Kidney epithelial cell (primary cell): ENCODE results near the gene IFT43. TPM values are rescaled to one million over a fixed set of nuclear protein-coding genes. Genes with fewer than 3 reads are reported as not detected.
"Not testable (repeated sequence)": the region's sequence is repeated elsewhere in the genome, so short reads cannot be mapped to it uniquely, and the experiment has no call there.

ENCODE experiments used
- DNase-seq: peaks from one replicate; pipeline ENCODE4 v3.0.0-alpha.2; 2010; ENCODE audit warnings: low read depth
- H3K27me3 ChIP-seq: 2 replicates; pipeline ENCODE4 v1.6.0; 2011; ENCODE audit warnings: low read length; ENCODE audit not compliant: control insufficient read depth, insufficient read depth
- H3K36me3 ChIP-seq: 2 replicates; pipeline ENCODE4 v1.5.1; 2011; ENCODE audit warnings: low read length; ENCODE audit not compliant: control insufficient read depth, insufficient read depth
- H3K4me3 ChIP-seq: 2 replicates; pipeline ENCODE4 v1.5.1; 2011; ENCODE audit warnings: low read depth, mild to moderate bottlenecking, control low read depth, low read length
- total RNA-seq: library from RNA; depleted of rRNA; stranded (reverse); fragments of >200 nt; gene quantifications from 2 replicates; pipeline ENCODE4 v1.2.3, GENCODE V29; 2015
- TF ChIP-seq, protein P1 (sequence below): IDR thresholded peaks from 2 replicates; pipeline ENCODE4 v1.5.1; 2011; ENCODE audit warnings: mild to moderate bottlenecking, moderate library complexity, low read length, control low read depth, inconsistent platforms; ENCODE audit not compliant: insufficient read depth, poor library complexity, severe bottlenecking

Gene IFT43
- total RNA-seq, 1 donor from 2014 or later = 48.9 TPM

DNA sequence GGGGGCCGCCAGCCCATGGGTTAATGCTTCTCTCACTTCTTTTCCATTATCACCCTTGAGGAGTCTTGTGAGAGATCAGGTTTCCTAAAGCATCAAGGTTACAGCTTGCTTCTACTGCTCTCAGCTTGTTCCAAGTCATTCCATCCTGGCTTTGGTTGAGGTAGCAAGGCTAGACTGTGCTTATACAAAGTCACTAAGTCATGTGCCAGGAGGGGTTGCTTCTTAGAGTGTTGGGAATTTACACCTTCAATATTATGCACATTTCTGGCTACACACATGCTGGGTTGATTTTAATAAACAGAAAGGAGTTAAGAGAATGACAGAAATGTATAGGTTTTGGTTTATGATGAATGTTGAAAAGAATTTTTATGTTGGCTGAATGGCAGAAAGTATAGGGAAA, 21.8 kb downstream of the IFT43 start:
- Histone ChIP-seq H3K4me3 (no peak overlapping the region), H3K36me3 (peaks cover 3% of the 10 kb centered on the region), H3K27me3 (no peaks in the 10 kb centered on the region)
- DNase-seq = no peak
- TF ChIP-seq, protein P1, sequence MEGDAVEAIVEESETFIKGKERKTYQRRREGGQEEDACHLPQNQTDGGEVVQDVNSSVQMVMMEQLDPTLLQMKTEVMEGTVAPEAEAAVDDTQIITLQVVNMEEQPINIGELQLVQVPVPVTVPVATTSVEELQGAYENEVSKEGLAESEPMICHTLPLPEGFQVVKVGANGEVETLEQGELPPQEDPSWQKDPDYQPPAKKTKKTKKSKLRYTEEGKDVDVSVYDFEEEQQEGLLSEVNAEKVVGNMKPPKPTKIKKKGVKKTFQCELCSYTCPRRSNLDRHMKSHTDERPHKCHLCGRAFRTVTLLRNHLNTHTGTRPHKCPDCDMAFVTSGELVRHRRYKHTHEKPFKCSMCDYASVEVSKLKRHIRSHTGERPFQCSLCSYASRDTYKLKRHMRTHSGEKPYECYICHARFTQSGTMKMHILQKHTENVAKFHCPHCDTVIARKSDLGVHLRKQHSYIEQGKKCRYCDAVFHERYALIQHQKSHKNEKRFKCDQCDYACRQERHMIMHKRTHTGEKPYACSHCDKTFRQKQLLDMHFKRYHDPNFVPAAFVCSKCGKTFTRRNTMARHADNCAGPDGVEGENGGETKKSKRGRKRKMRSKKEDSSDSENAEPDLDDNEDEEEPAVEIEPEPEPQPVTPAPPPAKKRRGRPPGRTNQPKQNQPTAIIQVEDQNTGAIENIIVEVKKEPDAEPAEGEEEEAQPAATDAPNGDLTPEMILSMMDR = no peak

DNA sequence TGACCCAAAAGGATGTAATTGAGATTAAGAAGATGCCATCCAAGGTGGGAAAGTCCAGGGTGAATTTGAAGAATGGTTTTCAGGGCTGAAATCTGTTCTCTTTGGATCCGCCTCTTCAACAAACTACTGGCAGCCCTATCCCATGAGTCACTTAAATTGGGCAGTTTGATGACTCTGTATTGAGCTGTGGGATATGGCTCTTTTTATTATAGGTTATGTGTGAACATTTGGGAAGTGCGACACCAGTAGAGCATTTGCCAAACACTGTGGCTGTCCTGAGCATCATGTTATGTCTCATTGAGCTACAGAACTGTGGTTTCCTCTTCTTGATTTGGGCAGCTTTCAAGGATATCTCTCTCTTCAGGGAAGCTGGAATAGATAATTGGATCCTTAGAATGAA, 22.3 kb downstream of the IFT43 start:
- Histone ChIP-seq H3K36me3 (peaks cover 3% of the 10 kb centered on the region), H3K27me3 (no peaks in the 10 kb centered on the region), H3K4me3 (no peak overlapping the region)
- DNase-seq = no peak
- TF ChIP-seq, protein P1 = no peak

DNA sequence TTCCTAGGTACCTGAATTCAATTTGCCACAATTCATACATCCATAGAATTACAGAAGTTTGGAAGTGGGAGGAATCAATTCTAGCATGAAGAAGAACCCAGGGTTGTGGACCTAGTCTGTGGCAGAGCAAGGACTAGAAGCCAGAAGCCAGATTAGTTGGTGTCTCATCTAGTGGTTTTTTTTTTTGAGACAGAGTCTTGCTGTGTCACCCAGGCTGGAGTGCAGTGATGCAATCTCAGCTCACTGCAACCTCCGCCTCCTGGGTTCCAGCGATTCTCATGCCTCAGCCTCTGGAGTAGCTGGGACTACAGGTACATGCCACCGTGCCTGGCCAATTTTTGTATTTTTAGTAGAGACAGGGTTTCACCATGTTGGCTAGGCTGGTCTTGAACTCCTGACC, 24.1 kb downstream of the IFT43 start:
- H3K27me3 ChIP-seq, H3K36me3 ChIP-seq, H3K4me3 ChIP-seq, DNase-seq: not testable (repeated sequence)

DNA sequence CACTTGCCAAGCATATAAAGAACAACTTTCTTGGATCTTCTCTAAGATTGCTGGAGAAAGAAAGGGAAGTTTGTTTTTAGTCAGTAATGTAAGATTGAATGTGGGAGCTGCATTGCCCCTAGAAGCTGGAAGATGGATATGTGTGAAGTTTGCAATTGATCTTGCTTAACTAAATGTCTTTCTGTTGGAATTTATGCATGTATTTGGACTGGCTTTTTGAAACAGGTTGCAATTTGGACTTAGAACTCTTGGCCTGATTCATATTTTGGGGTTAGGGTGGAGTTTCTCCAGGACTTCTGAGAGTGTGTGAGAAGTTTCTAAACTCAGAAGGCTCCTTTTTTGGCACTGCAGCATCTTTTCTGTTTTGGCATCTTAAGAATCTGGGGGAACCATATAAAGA, 26.4 kb downstream of the IFT43 start:
- DNase-seq = no peak
- Histone ChIP-seq H3K4me3 (no peak overlapping the region), H3K36me3 (peaks cover 3% of the 10 kb centered on the region), H3K27me3 (no peaks in the 10 kb centered on the region)
- TF ChIP-seq, protein P1 = no peak

- Histone ChIP-seq H3K36me3 (peaks cover 3% of the 10 kb centered on the region), H3K27me3 (no peaks in the 10 kb centered on the region), H3K4me3 (no peak overlapping the region)
- TF ChIP-seq, protein P1 = no peak
- DNase-seq = no peak
These were observed 26.8 kb downstream of the IFT43 start for GRCh38 chr14:76012354-76012753.

GRCh38 chr14:76015191-76015590, 29.6 kb downstream of the IFT43 start:
- TF ChIP-seq, protein P1 = no peak
- DNase-seq = no peak
- Histone ChIP-seq H3K36me3 (no peaks in the 10 kb centered on the region), H3K4me3 (no peak overlapping the region), H3K27me3 (no peaks in the 10 kb centered on the region)
